IMR-90 (cell line): ENCODE data around the gene UNC119. TPM values are rescaled to one million over a fixed set of nuclear protein-coding genes. Genes with fewer than 3 reads are reported as not detected.

ENCODE experiments used
- ATAC-seq: fragments of 200-7000 bp; cut with Tn5 transposase; 2 replicates; pipeline ENCODE4 v1.9.1; 2020; ENCODE audit warnings: low read depth, mild to moderate bottlenecking, moderate library complexity
- BruUV-seq: library from RNA; stranded (reverse); fragments of 400-500 nt; replicated peaks from 2 replicates; lab custom pipeline; 2021; lab: Mats Ljungman, UMichigan
- CTCF ChIA-PET: fragments of 300-600 bp; formaldehyde crosslinking; extraction: SDS; loops from one replicate; lab custom pipeline; 2021; ENCODE audit warnings: antibody characterized with exemption; lab: Yijun Ruan, JAX
- POLR2A ChIA-PET: fragments of 300-600 bp; sonication (Branson Sonifier 250); formaldehyde crosslinking; loops from one replicate; lab custom pipeline; 2022; ENCODE audit warnings: antibody characterized with exemption; ENCODE audit not compliant: unreplicated experiment; lab: Charles Lee
- DNase-seq: peaks from one replicate; pipeline ENCODE4 v3.0.0; 2013
- H2AFZ ChIP-seq: replicated peaks from 2 replicates; pipeline ENCODE3; 2013; ENCODE audit warnings: low read length, mild to moderate bottlenecking; ENCODE audit not compliant: poor library complexity
- H2AK5ac ChIP-seq: 2 replicates; pipeline ENCODE4 v1.6.1; 2013; ENCODE audit warnings: low read depth, low read length, inconsistent platforms
- H2AK9ac ChIP-seq: replicated peaks from 2 replicates; pipeline ENCODE3; 2013; ENCODE audit warnings: mild to moderate bottlenecking, low read depth, low read length, moderate library complexity; ENCODE audit not compliant: poor library complexity
- H2BK120ac ChIP-seq: 2 replicates; pipeline ENCODE4 v1.6.1; 2013; ENCODE audit warnings: low read depth, low read length, inconsistent platforms
- H2BK15ac ChIP-seq: 3 replicates; pipeline ENCODE4 v1.6.1; 2013; ENCODE audit warnings: low read depth, low read length, inconsistent platforms
- H2BK20ac ChIP-seq: 2 replicates; pipeline ENCODE4 v1.6.1; 2013; ENCODE audit warnings: low read depth, mild to moderate bottlenecking, inconsistent platforms, low read length, moderate library complexity
- H2BK5ac ChIP-seq: 2 replicates; pipeline ENCODE4 v1.6.1; 2013; ENCODE audit warnings: mild to moderate bottlenecking, low read depth, low read length, inconsistent platforms; ENCODE audit not compliant: poor library complexity, severe bottlenecking
- H3K14ac ChIP-seq: replicated peaks from 2 replicates; pipeline ENCODE4 v1.6.1; 2013; ENCODE audit warnings: low read depth, low read length, inconsistent platforms
- H3K18ac ChIP-seq: 2 replicates; pipeline ENCODE4 v1.6.1; 2013; ENCODE audit warnings: low read depth, low read length, control low read depth
- H3K23ac ChIP-seq: 2 replicates; pipeline ENCODE4 v1.6.1; 2013; ENCODE audit warnings: low read depth, low read length, inconsistent platforms
- H3K27ac ChIP-seq: 2 replicates; pipeline ENCODE4 v1.5.1; 2013; ENCODE audit warnings: mild to moderate bottlenecking, control low read depth, low read length; ENCODE audit not compliant: insufficient read depth
- H3K27me3 ChIP-seq: 2 replicates; pipeline ENCODE4 v1.6.1; 2013; ENCODE audit warnings: low read length; ENCODE audit not compliant: control insufficient read depth, insufficient read depth
- H3K36me3 ChIP-seq: 2 replicates; pipeline ENCODE4 v1.6.1; 2013; ENCODE audit warnings: low read length, mixed read lengths; ENCODE audit not compliant: control insufficient read depth, insufficient read depth
- H3K4ac ChIP-seq: 2 replicates; pipeline ENCODE4 v1.6.1; 2013; ENCODE audit warnings: low read depth, low read length, inconsistent platforms
- H3K4me1 ChIP-seq: 2 replicates; pipeline ENCODE4 v1.6.1; 2013; ENCODE audit warnings: low read length, mixed read lengths; ENCODE audit not compliant: control insufficient read depth, insufficient read depth
- H3K4me2 ChIP-seq: 2 replicates; pipeline ENCODE4 v1.6.1; 2013; ENCODE audit warnings: low read depth, mild to moderate bottlenecking, control low read depth, low read length, moderate library complexity
- H3K4me3 ChIP-seq: 2 replicates; pipeline ENCODE4 v1.5.1; 2013; ENCODE audit warnings: low read depth, mild to moderate bottlenecking, control low read depth, low read length, moderate library complexity; ENCODE audit not compliant: insufficient read depth
- H3K56ac ChIP-seq: 2 replicates; pipeline ENCODE4 v1.6.1; 2013; ENCODE audit warnings: low read length, inconsistent platforms; ENCODE audit not compliant: insufficient read depth; ENCODE audit errors: extremely low read depth
- H3K79me1 ChIP-seq, 2 experiments: 2 replicates each; pipeline ENCODE4 v1.6.1; 2013; ENCODE audit warnings: low read length in 2 of 2, inconsistent platforms in 1 of 2, low read depth in 1 of 2
- H3K9ac ChIP-seq: 2 replicates; pipeline ENCODE4 v1.6.1; 2013; ENCODE audit warnings: low read depth, low read length, control low read depth
- H3K9me1 ChIP-seq: 2 replicates; pipeline ENCODE4 v1.6.1; 2013; ENCODE audit warnings: low read length, inconsistent platforms; ENCODE audit not compliant: insufficient read depth
- H3K9me3 ChIP-seq: 2 replicates; pipeline ENCODE4 v1.6.1; 2013; ENCODE audit warnings: low read length; ENCODE audit not compliant: control insufficient read depth, insufficient read depth
- H4K20me1 ChIP-seq: 2 replicates; pipeline ENCODE4 v1.6.1; 2013; ENCODE audit warnings: low read length, inconsistent platforms; ENCODE audit not compliant: insufficient read depth
- H4K5ac ChIP-seq: 2 replicates; pipeline ENCODE4 v1.6.1; 2013; ENCODE audit warnings: mild to moderate bottlenecking, low read depth, low read length, control low read depth
- H4K8ac ChIP-seq, 2 experiments: 2 replicates each; pipeline ENCODE4 v1.6.1; 2013; ENCODE audit warnings: low read depth in 2 of 2, low read length in 2 of 2, control low read depth in 1 of 2, inconsistent platforms in 1 of 2
- H4K91ac ChIP-seq: 2 replicates; pipeline ENCODE4 v1.6.1; 2013; ENCODE audit warnings: low read depth, low read length, inconsistent platforms; ENCODE audit not compliant: insufficient read depth
- BHLHE40 ChIP-seq: fragments of 150-350 bp; IDR thresholded peaks from 2 replicates; pipeline ENCODE4 v1.6.1; 2016; ENCODE audit warnings: mild to moderate bottlenecking, low read depth, low read length
- CHD1 ChIP-seq: IDR thresholded peaks from 2 replicates; pipeline ENCODE4 v1.6.1; 2012; ENCODE audit warnings: low read depth, low read length, improper control_type of control experiment
- FOS ChIP-seq: fragments of 150-350 bp; IDR thresholded peaks from 2 replicates; pipeline ENCODE4 v1.6.1; 2016; ENCODE audit warnings: low read depth, low read length
- MAZ ChIP-seq: IDR thresholded peaks from 2 replicates; pipeline ENCODE4 v1.6.1; 2012; ENCODE audit warnings: low read depth, mild to moderate bottlenecking, low read length, improper control_type of control experiment, moderate library complexity, borderline replicate concordance
- NFE2L2 ChIP-seq: fragments of 150-350 bp; IDR thresholded peaks from 2 replicates; pipeline ENCODE4 v1.6.1; 2016; ENCODE audit warnings: low read depth, mild to moderate bottlenecking, low read length
- POLR2A ChIP-seq: IDR thresholded peaks from 2 replicates; pipeline ENCODE4 v1.6.1; 2012; ENCODE audit warnings: mild to moderate bottlenecking, low read depth, low read length
- WGBS, 2 experiments: methylation state at CpG; one replicate each; pipeline versions ENCODE4 v1.1.5 to v1.1.7; 2013; ENCODE audit warnings: missing lambda C conversion rate in 2 of 2; ENCODE audit not compliant: insufficient read length in 1 of 2; ENCODE audit errors: extremely low coverage in 2 of 2; 5-methylcytosine and 5-hydroxymethylcytosine counted together
- dilution Hi-C: fragments of 300-500 bp; cut with HindIII; formaldehyde crosslinking; loops from one replicate; pipeline ENCODE4 v1.14.3; 2018; ENCODE audit warnings: low sequenced_read_pairs; ENCODE audit not compliant: unreplicated experiment
- in situ Hi-C: fragments of 300-500 bp; cut with MboI; formaldehyde crosslinking; loops from 3 replicates; pipeline ENCODE4 v1.14.3; 2019; ENCODE audit warnings: low sequenced_read_pairs, inconsistent platforms, mixed read lengths
- intact Hi-C: fragments of 100-400 bp; cut with micrococcal nuclease; formaldehyde crosslinking; loops from 2 replicates; pipeline ENCODE4 v1.10.0; 2022
- polyA plus RNA-seq, 3 experiments: library from polyadenylated mRNA; depleted of rRNA; stranded (reverse); fragments of >200 nt; gene quantifications; 2 replicates each; pipeline ENCODE4 v1.2.3, GENCODE V29; 2012; ENCODE audit warnings: low replicate concordance in 1 of 3
- total RNA-seq: library from RNA; depleted of rRNA; stranded (reverse); fragments of >200 nt; gene quantifications from 2 replicates; pipeline ENCODE4 v1.2.3, GENCODE V29; 2012

UNC119 gene
- total and polyA plus RNA-seq, 2 of the 4 experiments (the other 2 are of a cell fraction): 22.4 to 57.4 TPM

GRCh38 chr17:28599311-28600184 is 47.1 kb upstream of the UNC119 start:
- Histone ChIP-seq H2BK5ac (peak overlapping the region; percentile 73), H3K9me3 (no peaks in the 10 kb centered on the region), H3K4me1 (peaks cover 2% of the 10 kb centered on the region), H3K4ac (peak overlapping the region; percentile 92), H3K23ac (peak overlapping the region; percentile 90), H2AFZ (peak overlapping the region; percentile 94), H3K27me3 (no peaks in the 10 kb centered on the region), H3K36me3 (no peaks in the 10 kb centered on the region), H2BK20ac (no peak overlapping the region; the same call in 1 of the 2 replicates), H4K91ac (peak overlapping the region; percentile 40; the same call in 1 of the 2 replicates), H4K20me1 (peaks cover 3% of the 10 kb centered on the region; the same call in 1 of the 2 replicates), H3K79me1 (peaks cover 9 to 25% of the 10 kb centered on the region in 2 experiments; a peak in 2 of 4 replicates), H2BK15ac (peak overlapping the region; percentile 75; the same call in 1 of the 3 replicates), H3K27ac (peak overlapping the region; percentile 71), H2AK5ac (peak overlapping the region; percentile 68; the same call in 1 of the 2 replicates), H2AK9ac (peak overlapping the region; percentile 84), H3K14ac (peak overlapping the region; percentile 91), H3K18ac (peak overlapping the region; percentile 17; the same call in 1 of the 2 replicates), H3K4me2 (peak overlapping the region; percentile 92), H4K5ac (no peak overlapping the region), H2BK120ac (peak overlapping the region; percentile 63; the same call in 1 of the 2 replicates), H3K4me3 (peak overlapping the region; percentile 72), H3K9ac (peak overlapping the region; percentile 76), H3K9me1 (no peaks in the 10 kb centered on the region), H4K8ac (peak overlapping the region; percentile 48 to 80; a peak in 3 of 4 replicates), H3K56ac (peak overlapping the region; percentile 82)
- peak; percentile 82 for TF ChIP-seq POLR2A
- no peak for TF ChIP-seq MAZ
- peak; percentile 38; the same call in 1 of the 2 replicates for TF ChIP-seq FOS
- TF ChIP-seq NFE2L2: no peak
- TF ChIP-seq CHD1: 0 out of 2 replicates have a peak, but pooled peaks have one; percentile 84
- 0 out of 2 replicates have a peak, but pooled peaks have one; percentile 17 for TF ChIP-seq BHLHE40
- in situ Hi-C loops (no loop called here), intact Hi-C loops (no loop called here), dilution Hi-C loops (no loop called here)
- 10% methylated on average over 23 of the region's 40 CpGs; no CpG with 5 or more reads in 1 of the 2 experiments for WGBS, 2 experiments
- ChIA-PET POLR2A (no interaction called here), CTCF (no interaction called here)
- BruUV-seq: no TSS peak
- DNase-seq: peak; percentile 94
- peak; percentile 65 for ATAC-seq
